Measurements from ENCODE around the gene CDH13.
A peak's percentile ranks its signal among the peaks of the same experiment; 100 is the strongest.

DNA sequence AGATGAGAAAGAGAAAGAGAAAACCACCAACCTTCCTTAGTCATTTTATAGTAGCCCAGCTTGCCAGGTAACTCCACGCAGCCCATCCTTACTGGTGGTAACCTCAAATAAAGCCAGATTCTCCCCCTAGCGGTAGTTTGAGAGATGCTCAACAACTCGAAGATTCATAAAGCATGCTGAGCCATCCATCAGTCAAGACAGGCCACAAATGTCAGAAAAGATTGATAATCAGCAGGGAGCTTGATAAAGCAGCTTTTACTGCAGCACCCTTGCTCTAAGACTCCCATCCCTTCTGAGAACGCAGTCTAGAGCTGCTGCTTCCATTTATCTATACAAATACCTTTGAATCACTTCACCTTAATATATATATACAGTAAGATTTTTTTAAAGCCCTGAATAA, 729.5 kb downstream of the CDH13 start:
- TF ChIP-seq CTCF (IDR thresholded peaks at IDR 0.05 in 4 of 5, conservative IDR thresholded peaks at IDR 0.05 in 1 of 5) (peak; percentile 17 to 69 (median 63)), POLR2A (IDR thresholded peaks at IDR 0.05) (no peak)
